MM.1S (cell line): ENCODE results near the gene DHRS4.
"Not testable (repeated sequence)": the region's sequence is repeated elsewhere in the genome, so short reads cannot be mapped to it uniquely, and the experiment has no call there.

Source experiments
- CTCF ChIP-seq: fragments of 300-600 bp; sonication (generic); IDR thresholded peaks from 2 replicates; pipeline ENCODE4 v1.5.1; 2016; ENCODE audit warnings: antibody characterized with exemption, low read length, mixed read lengths
- EZH2 ChIP-seq: fragments of 300-600 bp; sonication (generic); optimal IDR thresholded peaks from 2 replicates; pipeline ENCODE3; 2017; ENCODE audit warnings: low read depth, mild to moderate bottlenecking, antibody characterized with exemption, low read length, mixed read lengths

GRCh38 chr14:23951136-23951466, 2.5 kb upstream of the DHRS4 start:
- TF ChIP-seq CTCF, EZH2: not testable (repeated sequence)
